WTC11 (cell line): Measurements from ENCODE around the gene YPEL4. TPM values are rescaled to one million over a fixed set of nuclear protein-coding genes. Genes with fewer than 3 reads are reported as not detected.

ENCODE experiments used
- ARID4B ChIP-seq: sonication (generic); formaldehyde crosslinking; IDR thresholded peaks from 2 replicates; pipeline ENCODE4 v1.8.0; 2023; ENCODE audit warnings: missing genetic modification reagents, mild to moderate bottlenecking, borderline replicate concordance
- CBFB ChIP-seq: sonication (generic); formaldehyde crosslinking; IDR thresholded peaks from 2 replicates; pipeline ENCODE4 v1.8.1; 2022; ENCODE audit warnings: mild to moderate bottlenecking, low read depth, missing genetic modification reagents
- FOXK1 ChIP-seq: sonication (generic); formaldehyde crosslinking; IDR thresholded peaks from 2 replicates; pipeline ENCODE4 v1.8.0; 2022; ENCODE audit warnings: mild to moderate bottlenecking, moderate library complexity, missing genetic modification reagents
- MYBL2 ChIP-seq: sonication (generic); formaldehyde crosslinking; IDR thresholded peaks from 2 replicates; pipeline ENCODE4 v1.8.1; 2023; ENCODE audit warnings: mild to moderate bottlenecking, moderate library complexity, missing genetic modification reagents
- NFE2L1 ChIP-seq: sonication (generic); formaldehyde crosslinking; IDR thresholded peaks from 2 replicates; pipeline ENCODE4 v1.8.1; 2023; ENCODE audit warnings: missing genetic modification reagents
- NR1H2 ChIP-seq: sonication (generic); formaldehyde crosslinking; IDR thresholded peaks from 2 replicates; pipeline ENCODE4 v1.9.0; 2021; ENCODE audit warnings: mild to moderate bottlenecking, moderate library complexity, missing genetic modification reagents
- NR3C1 ChIP-seq: sonication (generic); formaldehyde crosslinking; conservative IDR thresholded peaks from 2 replicates; pipeline ENCODE4 v1.8.1; 2023; ENCODE audit warnings: low read depth, mild to moderate bottlenecking, missing genetic modification reagents
- SMAD3 ChIP-seq: sonication (generic); formaldehyde crosslinking; IDR thresholded peaks from 2 replicates; pipeline ENCODE4 v1.8.0; 2022; ENCODE audit warnings: missing genetic modification reagents, mild to moderate bottlenecking, borderline replicate concordance
- TEAD1 ChIP-seq: sonication (generic); formaldehyde crosslinking; IDR thresholded peaks from 2 replicates; pipeline ENCODE4 v1.8.0; 2022; ENCODE audit warnings: mild to moderate bottlenecking, missing genetic modification reagents
- TEAD4 ChIP-seq: sonication (generic); formaldehyde crosslinking; IDR thresholded peaks from 2 replicates; pipeline ENCODE4 v1.8.0; 2022; ENCODE audit warnings: mild to moderate bottlenecking, missing genetic modification reagents
- USF1 ChIP-seq: sonication (generic); formaldehyde crosslinking; IDR thresholded peaks from 2 replicates; pipeline ENCODE4 v1.8.0; 2022; ENCODE audit warnings: mild to moderate bottlenecking, missing genetic modification reagents
- ZNF219 ChIP-seq: sonication (generic); formaldehyde crosslinking; IDR thresholded peaks from 2 replicates; pipeline ENCODE4 v1.8.0; 2023; ENCODE audit warnings: missing genetic modification reagents, mild to moderate bottlenecking, borderline replicate concordance
- ZNF232 ChIP-seq: sonication (generic); formaldehyde crosslinking; IDR thresholded peaks from 2 replicates; pipeline ENCODE4 v1.8.0; 2022; ENCODE audit warnings: mild to moderate bottlenecking, missing genetic modification reagents
- ZNF263 ChIP-seq: sonication (generic); formaldehyde crosslinking; IDR thresholded peaks from 2 replicates; pipeline ENCODE4 v1.8.1; 2022; ENCODE audit warnings: low read depth, mild to moderate bottlenecking, moderate library complexity, missing genetic modification reagents
- ZNF281 ChIP-seq: sonication (generic); formaldehyde crosslinking; IDR thresholded peaks from 2 replicates; pipeline ENCODE4 v1.8.0; 2023; ENCODE audit warnings: mild to moderate bottlenecking, missing genetic modification reagents
- ZNF423 ChIP-seq: fragments of 250-450 bp; sonication (Bioruptor Pico); IDR thresholded peaks from 2 replicates; pipeline ENCODE4 v2.1.2; 2022; ENCODE audit warnings: mild to moderate bottlenecking, moderate library complexity
- ZNF671 ChIP-seq: fragments of 250-450 bp; sonication (Bioruptor Pico); IDR thresholded peaks from 2 replicates; pipeline ENCODE4 v1.8.0; 2021; ENCODE audit warnings: mild to moderate bottlenecking
- total RNA-seq: library from RNA; stranded (reverse); gene quantifications from 3 replicates; pipeline ENCODE4 v1.2.3, GENCODE V29; 2021
- TF ChIP-seq, protein P1 (sequence below): fragments of 250-450 bp; sonication (Bioruptor Pico); conservative IDR thresholded peaks from 2 replicates; pipeline ENCODE4 v1.9.0; 2021; ENCODE audit warnings: mild to moderate bottlenecking
- TF ChIP-seq, protein P2 (sequence below): fragments of 250-450 bp; sonication (Bioruptor Pico); IDR thresholded peaks from 2 replicates; pipeline ENCODE4 v1.9.0; 2021; ENCODE audit warnings: mild to moderate bottlenecking
- TF ChIP-seq, protein P3 (sequence below): sonication (generic); formaldehyde crosslinking; IDR thresholded peaks from 2 replicates; pipeline ENCODE4 v1.8.0; 2022; ENCODE audit warnings: mild to moderate bottlenecking, missing genetic modification reagents
- TF ChIP-seq, protein P4 (sequence below): sonication (generic); formaldehyde crosslinking; IDR thresholded peaks from 2 replicates; pipeline ENCODE4 v1.8.1; 2022; ENCODE audit warnings: missing genetic modification reagents, borderline replicate concordance
- TF ChIP-seq, protein P5 (sequence below): sonication (generic); formaldehyde crosslinking; IDR thresholded peaks from 2 replicates; pipeline ENCODE4 v1.8.1; 2023; ENCODE audit warnings: mild to moderate bottlenecking, moderate library complexity, missing genetic modification reagents

Gene YPEL4
- total RNA-seq, 1 experiment from 2014 or later, result 0.15 TPM

DNA sequence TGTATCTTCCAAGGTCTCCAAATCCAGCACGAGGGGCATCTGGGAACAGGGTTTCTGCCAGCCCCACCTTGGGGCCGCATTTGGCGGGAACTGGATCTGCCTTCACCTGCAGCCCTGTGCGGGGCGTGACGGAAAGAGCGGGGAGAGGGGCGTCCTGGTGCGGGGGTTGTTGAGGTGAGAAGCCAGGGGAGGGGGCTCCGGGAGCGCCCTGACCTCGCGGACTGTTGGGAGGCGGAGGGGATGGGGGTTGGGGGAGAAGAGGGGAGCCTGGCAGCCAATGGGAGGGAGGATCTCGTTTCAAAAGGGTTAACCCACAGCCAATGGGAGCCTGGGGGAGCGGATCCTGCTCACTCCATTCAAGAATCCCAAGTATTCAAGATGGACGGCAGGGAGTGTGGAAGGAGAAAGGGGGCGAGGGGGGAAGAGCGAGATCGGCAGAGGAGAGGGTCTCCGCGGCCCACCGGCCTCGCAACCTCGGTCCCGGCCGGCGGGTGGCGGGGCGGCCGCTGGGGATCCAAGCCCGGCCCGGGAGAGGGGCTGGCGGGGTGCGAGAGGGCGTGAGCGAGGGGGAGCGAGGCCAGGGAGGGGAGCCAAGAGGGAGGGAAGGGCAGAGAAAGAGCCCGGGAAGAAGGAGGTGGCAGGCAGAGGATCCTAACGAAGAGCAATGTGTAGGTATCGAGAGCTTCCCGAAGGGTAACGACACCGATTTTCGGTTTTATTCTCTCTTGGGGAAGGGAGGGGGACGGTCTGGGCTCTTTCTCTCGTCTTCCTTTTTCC, 11.5 kb downstream of the YPEL4 start (continued):
- TF ChIP-seq ARID4B, result 0 out of 2 replicates have a peak, but pooled peaks have one; percentile 37
- TF ChIP-seq, protein P1, sequence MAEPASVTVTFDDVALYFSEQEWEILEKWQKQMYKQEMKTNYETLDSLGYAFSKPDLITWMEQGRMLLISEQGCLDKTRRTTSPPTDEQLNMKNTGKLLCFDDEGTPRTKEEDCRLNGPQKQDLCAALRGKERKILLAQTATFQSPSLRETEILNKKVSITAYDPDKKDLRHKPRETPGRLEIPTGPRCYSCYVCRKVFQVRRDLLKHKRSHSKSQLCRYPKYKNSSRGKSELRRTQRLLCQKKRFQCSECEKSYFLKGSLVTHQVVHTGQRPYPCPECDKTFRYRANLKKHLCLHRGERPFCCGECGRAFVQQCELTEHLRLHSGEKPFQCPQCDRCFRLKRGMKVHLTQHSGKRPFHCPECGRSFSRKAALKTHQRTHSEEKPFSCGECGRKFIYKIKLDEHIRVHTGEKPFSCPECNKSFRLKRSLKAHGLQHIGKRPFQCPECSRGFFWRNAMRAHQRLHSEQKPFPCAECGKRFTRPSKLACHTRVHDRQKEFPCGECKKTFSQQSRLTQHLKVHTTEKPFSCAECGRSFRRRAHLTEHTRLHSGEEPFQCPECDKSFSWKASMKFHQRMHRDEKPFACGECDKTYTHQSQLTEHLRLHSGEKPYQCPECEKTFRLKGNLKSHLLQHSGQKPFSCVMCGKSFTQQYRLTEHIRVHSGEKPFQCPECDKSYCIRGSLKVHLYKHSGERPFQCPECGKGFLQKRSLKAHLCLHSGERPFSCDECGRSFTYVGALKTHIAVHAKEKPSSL, result no peak
- no peak for TF ChIP-seq NR3C1 (CRISPR knock-in tag)
- TF ChIP-seq TEAD4 (CRISPR knock-in tag), result peak; percentile 89
- TF ChIP-seq, protein P2, sequence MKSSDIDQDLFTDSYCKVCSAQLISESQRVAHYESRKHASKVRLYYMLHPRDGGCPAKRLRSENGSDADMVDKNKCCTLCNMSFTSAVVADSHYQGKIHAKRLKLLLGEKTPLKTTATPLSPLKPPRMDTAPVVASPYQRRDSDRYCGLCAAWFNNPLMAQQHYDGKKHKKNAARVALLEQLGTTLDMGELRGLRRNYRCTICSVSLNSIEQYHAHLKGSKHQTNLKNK, result no peak
- TF ChIP-seq ZNF671 (CRISPR knock-in tag), result no peak
- TF ChIP-seq FOXK1 (CRISPR knock-in tag), result peak; percentile 54; the same call in 1 of the 2 replicates
- no peak for TF ChIP-seq ZNF263 (CRISPR knock-in tag)
- peak; percentile 64; the same call in 1 of the 2 replicates for TF ChIP-seq ZNF281 (CRISPR knock-in tag)
- peak; percentile 39; the same call in 1 of the 2 replicates for TF ChIP-seq USF1 (CRISPR knock-in tag)
- TF ChIP-seq MYBL2 (CRISPR knock-in tag), result peak; percentile 58; the same call in 1 of the 2 replicates
- TF ChIP-seq ZNF232, result peak; percentile 51; the same call in 1 of the 2 replicates
- no peak for TF ChIP-seq ZNF219
- no peak for TF ChIP-seq ZNF423 (CRISPR knock-in tag)
- TF ChIP-seq, protein P3, sequence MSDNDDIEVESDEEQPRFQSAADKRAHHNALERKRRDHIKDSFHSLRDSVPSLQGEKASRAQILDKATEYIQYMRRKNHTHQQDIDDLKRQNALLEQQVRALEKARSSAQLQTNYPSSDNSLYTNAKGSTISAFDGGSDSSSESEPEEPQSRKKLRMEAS (CRISPR knock-in tag), result peak; percentile 91
- TF ChIP-seq SMAD3 (CRISPR knock-in tag), result 0 out of 2 replicates have a peak, but pooled peaks have one; percentile 10
- TF ChIP-seq, protein P4, sequence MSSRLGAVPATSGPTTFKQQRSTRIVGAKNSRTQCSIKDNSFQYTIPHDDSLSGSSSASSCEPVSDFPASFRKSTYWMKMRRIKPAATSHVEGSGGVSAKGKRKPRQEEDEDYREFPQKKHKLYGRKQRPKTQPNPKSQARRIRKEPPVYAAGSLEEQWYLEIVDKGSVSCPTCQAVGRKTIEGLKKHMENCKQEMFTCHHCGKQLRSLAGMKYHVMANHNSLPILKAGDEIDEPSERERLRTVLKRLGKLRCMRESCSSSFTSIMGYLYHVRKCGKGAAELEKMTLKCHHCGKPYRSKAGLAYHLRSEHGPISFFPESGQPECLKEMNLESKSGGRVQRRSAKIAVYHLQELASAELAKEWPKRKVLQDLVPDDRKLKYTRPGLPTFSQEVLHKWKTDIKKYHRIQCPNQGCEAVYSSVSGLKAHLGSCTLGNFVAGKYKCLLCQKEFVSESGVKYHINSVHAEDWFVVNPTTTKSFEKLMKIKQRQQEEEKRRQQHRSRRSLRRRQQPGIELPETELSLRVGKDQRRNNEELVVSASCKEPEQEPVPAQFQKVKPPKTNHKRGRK (CRISPR knock-in tag), result no peak
- peak; percentile 95; the same call in 1 of the 2 replicates for TF ChIP-seq TEAD1 (CRISPR knock-in tag)
- TF ChIP-seq, protein P5, sequence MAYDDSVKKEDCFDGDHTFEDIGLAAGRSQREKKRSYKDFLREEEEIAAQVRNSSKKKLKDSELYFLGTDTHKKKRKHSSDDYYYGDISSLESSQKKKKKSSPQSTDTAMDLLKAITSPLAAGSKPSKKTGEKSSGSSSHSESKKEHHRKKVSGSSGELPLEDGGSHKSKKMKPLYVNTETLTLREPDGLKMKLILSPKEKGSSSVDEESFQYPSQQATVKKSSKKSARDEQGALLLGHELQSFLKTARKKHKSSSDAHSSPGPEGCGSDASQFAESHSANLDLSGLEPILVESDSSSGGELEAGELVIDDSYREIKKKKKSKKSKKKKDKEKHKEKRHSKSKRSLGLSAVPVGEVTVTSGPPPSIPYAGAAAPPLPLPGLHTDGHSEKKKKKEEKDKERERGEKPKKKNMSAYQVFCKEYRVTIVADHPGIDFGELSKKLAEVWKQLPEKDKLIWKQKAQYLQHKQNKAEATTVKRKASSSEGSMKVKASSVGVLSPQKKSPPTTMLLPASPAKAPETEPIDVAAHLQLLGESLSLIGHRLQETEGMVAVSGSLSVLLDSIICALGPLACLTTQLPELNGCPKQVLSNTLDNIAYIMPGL, result peak; percentile 25; the same call in 1 of the 2 replicates
- TF ChIP-seq NFE2L1 (CRISPR knock-in tag), result peak; percentile 33; the same call in 1 of the 2 replicates
- TF ChIP-seq CBFB (CRISPR knock-in tag), result no peak
- no peak for TF ChIP-seq NR1H2
